ENCODE data around the gene LRRC10B.

LRRC10B gene

DNA sequence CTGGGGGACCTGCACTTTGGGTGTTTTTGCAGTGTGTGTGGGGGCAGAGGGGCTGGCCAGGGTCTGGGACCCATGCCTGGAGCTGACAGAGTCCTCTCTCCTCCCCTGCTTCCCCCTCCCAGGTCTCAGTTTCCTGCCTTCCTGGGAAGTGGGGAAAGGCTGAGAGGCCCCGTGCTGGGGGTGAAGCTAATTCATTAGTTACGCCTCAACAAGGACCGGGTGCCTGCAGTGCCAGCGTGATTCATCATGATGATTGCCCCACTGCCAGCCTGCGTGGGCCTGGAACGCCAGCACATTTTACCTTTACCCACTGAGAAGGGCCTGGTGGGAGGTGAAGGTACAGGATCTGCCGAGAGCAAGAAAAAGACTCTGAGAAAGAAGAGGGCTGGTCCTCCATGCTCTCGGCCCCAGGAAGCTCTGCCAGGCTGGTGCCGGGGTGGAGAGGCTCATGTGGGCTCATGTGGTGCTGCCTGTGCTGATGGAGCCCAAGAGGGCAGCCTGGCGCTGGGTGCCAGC, 2.9 kb upstream of the LRRC10B start:
- Histone ChIP-seq H3K4me3 (ENCODE audit: low read depth, low read length) (no peak overlapping the region), H3K27me3 (ENCODE audit: control insufficient read depth, insufficient read depth, low read length) (no peaks in the 10 kb centered on the region), H3K9ac (no peak overlapping the region), H3K4me1 (peaks cover 9% of the 10 kb centered on the region), H2AFZ (no peak overlapping the region), H3K4me2 (ENCODE audit: low read length) (no peak overlapping the region), H3K79me2 (no peaks in the 10 kb centered on the region), H3K36me3 (ENCODE audit: control insufficient read depth, insufficient read depth, low read length) (no peaks in the 10 kb centered on the region), H3K27ac (no peak overlapping the region), H3K9me3 (ENCODE audit: control insufficient read depth, low read length) (no peaks in the 10 kb centered on the region)
- TF ChIP-seq, protein P1, sequence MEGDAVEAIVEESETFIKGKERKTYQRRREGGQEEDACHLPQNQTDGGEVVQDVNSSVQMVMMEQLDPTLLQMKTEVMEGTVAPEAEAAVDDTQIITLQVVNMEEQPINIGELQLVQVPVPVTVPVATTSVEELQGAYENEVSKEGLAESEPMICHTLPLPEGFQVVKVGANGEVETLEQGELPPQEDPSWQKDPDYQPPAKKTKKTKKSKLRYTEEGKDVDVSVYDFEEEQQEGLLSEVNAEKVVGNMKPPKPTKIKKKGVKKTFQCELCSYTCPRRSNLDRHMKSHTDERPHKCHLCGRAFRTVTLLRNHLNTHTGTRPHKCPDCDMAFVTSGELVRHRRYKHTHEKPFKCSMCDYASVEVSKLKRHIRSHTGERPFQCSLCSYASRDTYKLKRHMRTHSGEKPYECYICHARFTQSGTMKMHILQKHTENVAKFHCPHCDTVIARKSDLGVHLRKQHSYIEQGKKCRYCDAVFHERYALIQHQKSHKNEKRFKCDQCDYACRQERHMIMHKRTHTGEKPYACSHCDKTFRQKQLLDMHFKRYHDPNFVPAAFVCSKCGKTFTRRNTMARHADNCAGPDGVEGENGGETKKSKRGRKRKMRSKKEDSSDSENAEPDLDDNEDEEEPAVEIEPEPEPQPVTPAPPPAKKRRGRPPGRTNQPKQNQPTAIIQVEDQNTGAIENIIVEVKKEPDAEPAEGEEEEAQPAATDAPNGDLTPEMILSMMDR (IDR thresholded peaks at IDR 0.05) = no peak

DNA sequence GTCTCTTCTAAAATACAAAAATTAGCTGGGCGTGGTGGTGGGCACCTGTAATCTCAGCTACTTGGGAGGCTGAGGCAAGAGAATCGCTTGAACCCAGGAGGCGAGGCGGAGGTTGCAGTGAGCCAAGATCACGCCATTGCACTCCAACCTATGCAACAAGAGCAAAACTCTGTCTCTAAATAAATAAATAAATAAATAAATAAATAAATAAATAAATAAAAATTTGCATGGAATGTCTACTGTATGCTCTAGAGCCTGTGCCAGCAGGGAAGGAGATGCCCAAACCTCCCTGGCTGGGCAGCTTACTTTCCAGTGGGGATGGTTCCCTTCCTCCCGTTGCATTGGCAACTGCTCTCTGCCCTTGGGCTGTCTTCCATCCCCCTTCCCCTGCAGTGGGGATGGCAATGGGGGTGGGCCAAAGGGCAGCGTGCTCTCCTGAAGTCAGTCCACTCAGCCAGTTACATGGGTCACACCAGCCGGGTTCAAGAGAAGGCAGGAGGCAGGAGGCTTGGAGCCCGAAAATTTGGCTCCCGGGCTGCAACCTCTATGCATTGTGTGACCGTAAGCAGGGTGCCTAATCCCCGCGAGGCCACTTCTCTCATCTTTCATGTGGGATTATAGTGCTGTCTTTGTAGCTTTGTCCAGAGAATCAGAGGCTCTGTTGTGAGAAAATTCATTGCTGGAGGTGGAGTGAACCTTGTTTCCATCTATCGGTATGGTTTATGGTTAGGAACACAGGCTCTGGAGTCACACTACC, 1.4 kb upstream of the LRRC10B start:
- Histone ChIP-seq H3K27me3 (ENCODE audit: control insufficient read depth, insufficient read depth, low read length) (no peaks in the 10 kb centered on the region), H2AFZ (no peak overlapping the region), H3K4me1 (peaks cover 17% of the 10 kb centered on the region), H3K79me2 (no peaks in the 10 kb centered on the region), H3K36me3 (ENCODE audit: control insufficient read depth, insufficient read depth, low read length) (no peaks in the 10 kb centered on the region), H3K27ac (peak overlapping the region; percentile 69), H3K9ac (no peak overlapping the region), H3K4me2 (ENCODE audit: low read length) (no peak overlapping the region), H3K9me3 (ENCODE audit: control insufficient read depth, low read length) (no peaks in the 10 kb centered on the region), H3K4me3 (ENCODE audit: low read depth, low read length) (no peak overlapping the region)
- TF ChIP-seq, protein P1 (IDR thresholded peaks at IDR 0.05) = no peak

DNA sequence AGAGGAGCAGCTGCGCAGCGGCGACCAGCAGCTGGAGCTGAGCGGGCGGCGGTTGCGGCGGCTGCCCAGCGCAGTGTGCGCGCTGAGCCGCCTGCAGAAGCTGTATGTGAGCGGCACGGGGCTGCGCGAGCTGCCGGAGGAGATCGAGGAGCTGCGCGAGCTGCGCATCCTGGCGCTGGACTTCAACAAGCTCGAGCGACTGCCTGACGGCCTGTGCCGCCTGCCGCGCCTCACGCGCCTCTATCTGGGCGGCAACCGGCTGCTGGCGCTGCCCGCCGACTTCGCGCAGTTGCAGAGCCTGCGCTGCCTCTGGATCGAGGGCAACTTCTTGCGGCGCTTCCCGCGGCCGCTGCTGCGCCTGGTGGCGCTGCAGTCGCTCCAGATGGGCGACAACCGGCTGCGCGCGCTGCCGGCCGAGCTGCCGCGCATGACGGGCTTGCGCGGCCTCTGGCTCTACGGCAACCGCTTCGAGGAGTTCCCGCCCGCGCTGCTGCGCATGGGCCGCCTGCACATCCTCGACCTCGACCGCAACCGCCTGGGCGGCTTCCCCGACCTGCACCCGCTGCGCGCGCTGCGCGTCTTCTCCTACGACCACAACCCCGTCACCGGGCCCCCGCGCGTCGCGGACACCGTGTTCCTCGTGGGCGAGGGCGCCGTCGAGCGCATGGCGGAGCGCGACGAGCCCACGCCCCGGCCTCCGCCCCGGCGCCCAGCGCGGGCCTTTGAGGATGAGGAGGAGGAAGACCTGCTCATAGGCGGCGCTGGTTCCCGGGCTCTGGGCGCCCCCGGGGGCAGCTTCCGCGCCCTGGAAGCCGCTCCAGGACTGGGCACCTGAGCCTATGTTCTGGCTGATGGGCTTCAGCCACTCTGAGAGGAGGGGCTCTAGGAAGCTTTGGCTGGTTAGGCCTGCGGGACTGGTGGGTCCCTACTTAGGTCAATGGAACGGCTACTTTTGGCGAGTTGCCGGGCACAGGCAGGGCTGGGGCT, 787 bp downstream of the LRRC10B start:
- no peak overlapping the region for H3K9ac ChIP-seq
- no peaks in the 10 kb centered on the region for H3K9me3 ChIP-seq (ENCODE audit: control insufficient read depth, low read length)
- H3K36me3 ChIP-seq (ENCODE audit: control insufficient read depth, insufficient read depth, low read length) = no peaks in the 10 kb centered on the region
- no peak overlapping the region for H3K4me3 ChIP-seq (ENCODE audit: low read depth, low read length)
- no peaks in the 10 kb centered on the region for H3K27me3 ChIP-seq (ENCODE audit: control insufficient read depth, insufficient read depth, low read length)
- H3K4me2 ChIP-seq (ENCODE audit: low read length) = peak overlapping the region; percentile 38
- no peaks in the 10 kb centered on the region for H3K79me2 ChIP-seq
- H3K27ac ChIP-seq = peak overlapping the region; percentile 75
- peaks cover 25% of the 10 kb centered on the region for H3K4me1 ChIP-seq
- TF ChIP-seq, protein P1 (IDR thresholded peaks at IDR 0.05) = peak; percentile 46
- H2AFZ ChIP-seq = peak overlapping the region; percentile 68

DNA sequence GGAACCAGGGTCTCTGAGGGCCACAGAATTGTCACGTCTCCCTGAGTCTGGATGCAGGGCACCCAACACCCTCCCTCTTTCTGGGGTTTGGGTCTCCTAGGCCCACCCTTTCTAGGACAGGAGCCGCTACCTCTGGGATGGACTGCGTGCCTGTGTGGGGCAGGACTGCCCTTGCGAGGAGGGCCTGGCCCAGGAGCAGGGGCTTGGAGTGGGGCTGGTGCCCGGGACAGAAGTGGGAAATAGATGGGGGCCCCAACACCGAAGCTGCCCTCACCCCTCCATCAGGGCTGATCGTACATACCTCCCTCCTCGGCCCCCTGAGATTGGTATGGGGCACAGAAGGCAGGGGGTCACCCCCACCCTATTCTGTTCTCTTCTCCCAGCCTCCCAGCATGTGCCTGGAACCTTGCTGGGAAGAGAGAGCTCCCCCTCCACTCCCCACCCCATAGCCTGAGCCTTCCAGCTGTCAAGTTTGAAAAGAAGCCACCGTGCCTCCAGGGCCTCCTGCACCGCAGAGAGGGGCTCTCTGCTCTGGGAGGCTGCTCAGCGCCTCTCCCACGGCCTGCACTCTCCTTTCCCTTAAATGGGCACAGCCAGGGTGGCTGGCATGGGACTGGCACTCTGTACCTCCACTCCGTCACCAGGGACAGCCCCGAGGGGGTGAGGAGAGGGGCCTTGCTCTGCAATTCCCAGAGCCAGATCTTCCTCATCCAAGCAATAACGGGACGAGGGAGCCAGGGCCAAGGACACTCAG, 1.8 kb downstream of the LRRC10B start:
- H3K27me3 ChIP-seq (ENCODE audit: control insufficient read depth, insufficient read depth, low read length) = no peaks in the 10 kb centered on the region
- peaks cover 25% of the 10 kb centered on the region for H3K4me1 ChIP-seq

More for the DNA sequence above, 1.8 kb downstream of the LRRC10B start:
- TF ChIP-seq, protein P1 (IDR thresholded peaks at IDR 0.05) = no peak
- Histone ChIP-seq H2AFZ (no peak overlapping the region), H3K36me3 (ENCODE audit: control insufficient read depth, insufficient read depth, low read length) (no peaks in the 10 kb centered on the region), H3K4me3 (ENCODE audit: low read depth, low read length) (no peak overlapping the region), H3K4me2 (ENCODE audit: low read length) (no peak overlapping the region), H3K79me2 (no peaks in the 10 kb centered on the region), H3K27ac (peak overlapping the region; percentile 75), H3K9me3 (ENCODE audit: control insufficient read depth, low read length) (no peaks in the 10 kb centered on the region), H3K9ac (no peak overlapping the region)

All from parathyroid adenoma (tissue), 2 donors.